ENCODE results near the gene AMTN.

AMTN gene

GRCh38 chr4:70538869-70539268 is 20.5 kb downstream of the AMTN start:
- no peaks in the 10 kb centered on the region for H3K4me1 Mint-ChIP-seq
- TF ChIP-seq CTCF (IDR thresholded peaks at IDR 0.05; ENCODE audit: unreplicated experiment in 3 of 3), result no peak
- no peaks in the 10 kb centered on the region for H3K36me3 Mint-ChIP-seq (ENCODE audit: low read depth)
- H3K4me3 Mint-ChIP-seq, result no peak overlapping the region
- H3K27ac Mint-ChIP-seq, result no peak overlapping the region
- H3K9me3 Mint-ChIP-seq, result no peaks in the 10 kb centered on the region
- H3K27me3 Mint-ChIP-seq (ENCODE audit: low read depth), result no peaks in the 10 kb centered on the region

- Mint-ChIP-seq H3K9me3 (no peaks in the 10 kb centered on the region), H3K27ac (no peak overlapping the region)
- peak; percentile 48 to 58 (median 52) for TF ChIP-seq CTCF (IDR thresholded peaks at IDR 0.05; ENCODE audit: unreplicated experiment in 3 of 3)
Observed at GRCh38 chr4:70544279-70544868, 26.0 kb downstream of the AMTN start.

GRCh38 chr4:70556856-70557255 is 38.5 kb downstream of the AMTN start:
- Mint-ChIP-seq H3K9me3 (peaks cover 7% of the 10 kb centered on the region), H3K36me3 (ENCODE audit: low read depth) (no peaks in the 10 kb centered on the region), H3K4me1 (peaks cover 10% of the 10 kb centered on the region), H3K4me3 (no peak overlapping the region), H3K27me3 (ENCODE audit: low read depth) (no peaks in the 10 kb centered on the region), H3K27ac (peak overlapping the region in 2 of 3 experiments; percentile 7 to 39)
- TF ChIP-seq CTCF (IDR thresholded peaks at IDR 0.05; ENCODE audit: unreplicated experiment in 3 of 3), result no peak

More at GRCh38 chr4:70544279-70544868, 26.0 kb downstream of the AMTN start:
- Mint-ChIP-seq H3K4me1 (no peaks in the 10 kb centered on the region), H3K27me3 (ENCODE audit: low read depth) (no peaks in the 10 kb centered on the region), H3K4me3 (no peak overlapping the region), H3K36me3 (ENCODE audit: low read depth) (no peaks in the 10 kb centered on the region)

GRCh38 chr4:70559211-70559830 is 41.0 kb downstream of the AMTN start:
- Mint-ChIP-seq H3K4me3 (no peak overlapping the region), H3K4me1 (peaks cover 10% of the 10 kb centered on the region), H3K36me3 (ENCODE audit: low read depth) (no peaks in the 10 kb centered on the region), H3K27ac (peak overlapping the region; percentile 1 to 63 (median 59)), H3K9me3 (no peaks in the 10 kb centered on the region), H3K27me3 (ENCODE audit: low read depth) (no peaks in the 10 kb centered on the region)
- peak; percentile 77 to 83 (median 77) for TF ChIP-seq CTCF (IDR thresholded peaks at IDR 0.05; ENCODE audit: unreplicated experiment in 3 of 3)

GRCh38 chr4:70559924-70560323 is 41.6 kb downstream of the AMTN start:
- Mint-ChIP-seq H3K27me3 (ENCODE audit: low read depth) (no peaks in the 10 kb centered on the region), H3K27ac (no peak overlapping the region), H3K4me1 (peaks cover 10% of the 10 kb centered on the region), H3K36me3 (ENCODE audit: low read depth) (no peaks in the 10 kb centered on the region), H3K4me3 (no peak overlapping the region), H3K9me3 (no peaks in the 10 kb centered on the region)
- no peak for TF ChIP-seq CTCF (IDR thresholded peaks at IDR 0.05; ENCODE audit: unreplicated experiment in 3 of 3)

- Mint-ChIP-seq H3K27ac (no peak overlapping the region), H3K9me3 (peaks cover 8% of the 10 kb centered on the region), H3K36me3 (ENCODE audit: low read depth) (no peaks in the 10 kb centered on the region), H3K4me3 (no peak overlapping the region), H3K27me3 (ENCODE audit: low read depth) (no peaks in the 10 kb centered on the region), H3K4me1 (peaks cover 3% of the 10 kb centered on the region)
- TF ChIP-seq CTCF (IDR thresholded peaks at IDR 0.05; ENCODE audit: unreplicated experiment in 3 of 3), result no peak
Observed at GRCh38 chr4:70564033-70564432, 45.7 kb downstream of the AMTN start.

All from nephron (organoid).